Subcutaneous adipose tissue (tissue), 4 donors: Measurements from ENCODE around the gene EN2. TPM values are rescaled to one million over a fixed set of nuclear protein-coding genes. Genes with fewer than 3 reads are reported as not detected.

ENCODE experiments used
- total RNA-seq, 4 donors: library from RNA; depleted of rRNA; stranded (reverse); fragments of >200 nt; gene quantifications; one replicate each; pipeline ENCODE4 v1.1.0, GENCODE V29; 2016
- TF ChIP-seq, protein P1 (sequence below): fragments of 450-650 bp; IDR thresholded peaks from one replicate; pipeline ENCODE4 v1.5.1; 2016; ENCODE audit warnings: low read depth, mild to moderate bottlenecking, control low read depth, antibody characterized with exemption, moderate library complexity

Gene EN2
- total RNA-seq, 4 donors from 2014 or later = not detected

DNA sequence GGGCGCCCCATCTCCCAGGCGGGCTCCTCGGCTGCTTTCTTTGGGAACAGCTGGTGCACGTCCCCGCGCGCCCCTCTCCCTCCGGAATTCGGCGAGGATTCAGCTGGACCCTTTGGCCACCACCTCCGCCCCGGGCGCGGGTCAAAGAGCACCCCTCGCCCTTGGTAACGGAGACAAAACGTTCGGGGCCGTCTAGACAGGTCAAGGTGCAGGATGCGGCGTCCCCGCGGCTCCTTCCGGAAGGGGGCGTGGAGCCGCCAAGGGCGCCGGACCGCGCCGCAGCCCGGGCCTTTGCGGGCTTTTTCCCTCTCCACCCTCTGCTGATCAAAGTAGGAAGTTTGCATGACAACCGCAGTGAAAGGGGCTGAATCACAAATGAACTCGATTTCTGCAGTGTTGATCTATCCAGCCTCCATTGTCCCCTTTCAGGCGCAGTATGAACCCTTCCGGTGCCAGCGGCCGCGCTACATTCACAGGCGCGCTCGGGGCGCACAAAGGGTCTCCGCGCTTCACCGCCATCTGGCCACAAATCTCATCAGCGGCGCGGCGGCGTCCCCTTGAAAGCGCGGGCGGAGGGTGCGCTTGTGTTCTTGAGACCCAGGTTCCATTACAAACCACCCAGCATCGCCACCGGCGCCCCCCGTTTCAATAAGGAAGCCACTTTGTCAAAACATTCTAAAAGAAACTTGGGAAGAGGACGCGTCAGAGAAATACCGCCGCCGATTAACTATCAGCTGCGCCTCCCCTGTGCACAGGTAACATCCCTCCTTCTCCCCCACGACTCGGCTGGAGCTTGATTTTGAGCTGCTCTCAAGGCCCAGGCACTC is 52.0 kb downstream of the EN2 start:
- TF ChIP-seq, protein P1, sequence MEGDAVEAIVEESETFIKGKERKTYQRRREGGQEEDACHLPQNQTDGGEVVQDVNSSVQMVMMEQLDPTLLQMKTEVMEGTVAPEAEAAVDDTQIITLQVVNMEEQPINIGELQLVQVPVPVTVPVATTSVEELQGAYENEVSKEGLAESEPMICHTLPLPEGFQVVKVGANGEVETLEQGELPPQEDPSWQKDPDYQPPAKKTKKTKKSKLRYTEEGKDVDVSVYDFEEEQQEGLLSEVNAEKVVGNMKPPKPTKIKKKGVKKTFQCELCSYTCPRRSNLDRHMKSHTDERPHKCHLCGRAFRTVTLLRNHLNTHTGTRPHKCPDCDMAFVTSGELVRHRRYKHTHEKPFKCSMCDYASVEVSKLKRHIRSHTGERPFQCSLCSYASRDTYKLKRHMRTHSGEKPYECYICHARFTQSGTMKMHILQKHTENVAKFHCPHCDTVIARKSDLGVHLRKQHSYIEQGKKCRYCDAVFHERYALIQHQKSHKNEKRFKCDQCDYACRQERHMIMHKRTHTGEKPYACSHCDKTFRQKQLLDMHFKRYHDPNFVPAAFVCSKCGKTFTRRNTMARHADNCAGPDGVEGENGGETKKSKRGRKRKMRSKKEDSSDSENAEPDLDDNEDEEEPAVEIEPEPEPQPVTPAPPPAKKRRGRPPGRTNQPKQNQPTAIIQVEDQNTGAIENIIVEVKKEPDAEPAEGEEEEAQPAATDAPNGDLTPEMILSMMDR = no peak

DNA sequence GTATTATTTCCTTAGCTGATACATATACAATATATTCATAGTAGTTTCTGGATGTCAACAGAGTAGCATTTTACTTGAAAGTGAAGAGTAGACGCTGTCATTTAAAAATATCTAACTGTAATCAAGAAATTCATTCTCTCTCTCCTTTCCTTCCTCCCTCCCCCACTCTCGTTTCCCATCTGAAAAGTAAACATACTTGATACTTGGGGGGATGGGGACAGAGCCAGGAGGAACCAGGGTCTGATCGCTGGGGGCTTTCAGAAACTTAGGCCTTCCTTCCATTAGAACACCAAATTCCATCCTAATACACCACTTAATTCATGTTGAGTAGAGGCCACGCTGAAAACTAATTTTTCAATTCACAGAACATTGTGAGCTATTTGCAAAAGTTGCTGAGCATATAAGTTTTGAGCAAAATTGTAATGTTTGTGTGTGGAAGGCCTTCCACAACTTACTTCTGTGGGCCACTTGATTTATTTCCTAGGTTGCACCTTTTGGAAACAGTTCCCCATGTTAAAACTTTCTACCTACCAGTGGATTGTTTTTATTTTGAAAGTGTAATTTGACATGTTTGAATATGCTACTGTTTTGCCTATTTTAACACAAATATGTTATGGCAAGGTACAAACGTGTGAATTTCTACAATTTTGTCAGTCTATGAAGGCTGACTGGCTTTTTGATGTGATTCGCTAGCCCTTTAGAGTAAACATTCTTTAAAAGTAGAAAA is 53.2 kb downstream of the EN2 start:
- TF ChIP-seq, protein P1 = no peak

DNA sequence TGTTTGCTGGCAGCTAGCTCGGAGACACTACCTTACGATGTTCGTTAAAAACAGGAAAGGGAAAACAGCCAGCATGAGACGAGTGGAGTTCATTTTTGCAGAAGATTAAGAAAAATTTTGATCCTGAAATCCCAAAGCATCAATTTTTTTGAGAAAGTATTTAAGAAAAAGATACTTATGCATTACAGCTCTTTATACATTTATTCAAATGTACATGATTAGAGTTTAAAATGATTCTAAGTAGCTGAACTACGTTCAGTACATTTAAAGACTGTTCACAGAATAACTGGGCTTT is 53.7 kb downstream of the EN2 start:
- TF ChIP-seq, protein P1 = no peak

DNA sequence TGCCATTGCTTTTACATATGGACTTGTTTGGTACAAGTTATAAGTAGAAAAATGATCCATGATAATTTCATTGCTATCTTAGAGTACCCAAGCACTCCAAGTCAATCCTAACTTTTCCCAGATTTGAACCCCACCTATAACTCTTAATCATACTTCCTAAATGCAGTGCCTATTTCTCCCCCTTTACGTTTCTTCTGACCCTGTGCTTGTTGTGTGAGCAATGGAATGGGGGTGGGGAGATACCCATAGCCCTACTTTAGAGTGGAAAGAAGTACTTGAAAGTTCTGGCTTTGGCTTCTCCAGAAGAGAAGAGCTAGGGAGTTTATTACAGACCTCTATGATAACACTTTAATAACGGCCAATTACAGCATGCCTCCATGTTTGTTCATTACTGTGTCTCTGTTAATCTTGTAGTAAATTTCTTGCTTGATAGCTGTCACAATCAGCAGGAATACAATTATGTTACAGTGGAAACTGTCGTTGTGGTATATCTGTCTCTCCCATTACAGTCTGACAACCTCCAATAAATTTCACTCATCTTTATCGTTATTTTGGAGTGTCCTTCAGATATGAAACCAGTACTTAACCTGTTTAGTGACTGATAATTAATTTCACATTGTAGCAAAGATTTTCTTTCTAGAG is 54.4 kb downstream of the EN2 start:
- TF ChIP-seq, protein P1 = no peak

DNA sequence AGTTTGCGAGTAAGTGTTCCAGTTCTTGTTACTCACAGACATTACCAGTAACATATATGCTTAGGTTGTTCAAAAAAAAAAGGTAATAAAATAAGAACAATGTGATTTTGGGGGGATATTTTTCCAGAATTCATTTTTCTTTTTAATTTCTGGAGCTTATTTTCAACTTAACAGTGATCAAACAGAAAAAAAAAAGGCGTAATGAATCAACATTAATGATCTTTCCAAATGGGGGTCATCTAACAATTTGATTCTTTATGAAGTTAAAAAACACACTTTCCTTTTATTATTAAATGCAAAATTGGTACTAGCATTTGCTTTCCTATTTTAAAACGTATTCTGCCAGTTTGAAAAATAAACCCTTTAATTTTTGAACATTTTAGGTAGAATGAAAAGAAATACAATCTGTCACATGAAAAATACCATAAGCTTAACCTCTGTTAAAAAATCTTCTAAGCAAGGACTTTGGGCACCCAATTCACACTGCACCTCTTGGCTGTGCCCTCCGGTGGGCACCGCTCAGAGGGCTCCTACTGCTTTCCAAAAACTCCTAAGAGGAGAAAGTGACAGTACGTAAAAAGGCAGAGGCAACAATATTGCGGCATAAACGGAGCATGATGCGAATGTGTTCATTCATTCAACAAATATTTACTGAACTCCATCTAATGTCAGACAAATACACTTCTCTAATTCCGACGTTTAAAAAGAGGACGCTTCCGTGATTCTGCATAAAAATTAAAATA is 55.8 kb downstream of the EN2 start:
- TF ChIP-seq, protein P1 = no peak

DNA sequence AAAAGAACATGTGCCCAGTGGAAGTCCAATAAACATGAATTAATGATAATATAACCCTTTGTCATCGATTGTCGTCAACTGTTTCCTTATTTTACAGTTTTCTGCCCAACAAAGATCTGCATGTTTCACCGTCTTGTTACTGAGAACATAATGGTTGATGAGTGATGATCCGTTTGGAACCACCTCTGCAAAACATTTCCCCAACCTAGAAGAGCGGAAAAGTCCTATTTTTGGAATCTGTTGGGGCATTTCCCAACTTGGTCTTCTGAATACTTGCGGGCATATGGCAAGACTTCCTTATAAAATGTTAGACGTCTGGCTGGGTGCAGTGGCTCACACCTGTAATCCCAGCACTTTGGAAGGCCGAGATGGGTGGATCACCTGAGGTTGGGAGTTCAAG is 56.4 kb downstream of the EN2 start:
- TF ChIP-seq, protein P1 = no peak

Other genes with a start within 250 kb of the EN2 start
- 100 to 1,000 TPM in 3 of 4 donors, 10 to 100 TPM in 1; 70.4 to 256 (median 145) TPM for gene INSIG1, start 160.3 kb upstream of the EN2 start, total RNA-seq
- not detected for gene CNPY1, start 88.4 kb downstream of the EN2 start, total RNA-seq
- gene RBM33, start 186.5 kb downstream of the EN2 start, total RNA-seq = 10 to 100 TPM; 33.9 to 69.1 (median 46.2) TPM